G401 (cell line): ENCODE measurements around the gene CORIN. TPM values are rescaled to one million over a fixed set of nuclear protein-coding genes. Genes with fewer than 3 reads are reported as not detected.
"Not testable (repeated sequence)": the region's sequence is repeated elsewhere in the genome, so short reads cannot be mapped to it uniquely, and the experiment has no call there.

Experiments used
- DNase-seq: peaks from one replicate; pipeline ENCODE4 v3.0.0-alpha.2; 2015; ENCODE audit warnings: low spot score
- in situ Hi-C: cut with HindIII; loops from 2 replicates; pipeline ENCODE4 v1.10.0; 2016; ENCODE audit warnings: low sequenced_read_pairs, mixed read lengths
- total RNA-seq: library from RNA; depleted of rRNA; stranded (reverse); fragments of >200 nt; shearing (Covaris generic); gene quantifications from 2 replicates; pipeline ENCODE4 v1.2.3, GENCODE V29; 2014; rRNA removed

Gene CORIN
- total RNA-seq, 1 experiment from 2014 or later = not detected

GRCh38 chr4:47553329-47554125, 284.3 kb downstream of the CORIN start:
- DNase-seq = no peak
- in situ Hi-C loops = no loop called here

GRCh38 chr4:47551682-47552081, 286.2 kb downstream of the CORIN start:
- DNase-seq = no peak
- in situ Hi-C loops = no loop called here

- in situ Hi-C loops = no loop called here
- DNase-seq = no peak
These were observed 286.8 kb downstream of the CORIN start for GRCh38 chr4:47550899-47551548.

- in situ Hi-C loops, DNase-seq: not testable (repeated sequence)
These were observed 287.5 kb downstream of the CORIN start for GRCh38 chr4:47550357-47550756.

Other genes with a start within 250 kb of the CORIN start
- 4.1 and 5.5 TPM in 2 replicates for gene NFXL1, start 76.5 kb upstream of the CORIN start, total RNA-seq
- gene CNGA1, start 178.6 kb upstream of the CORIN start, total RNA-seq = not detected in 2 replicates
- gene NIPAL1, start 178.7 kb upstream of the CORIN start, total RNA-seq = 0.14 and 0.31 TPM in 2 replicates